HepG2 (cell line): ENCODE measurements around the gene PSMD12. TPM values are rescaled to one million over a fixed set of nuclear protein-coding genes. Genes with fewer than 3 reads are reported as not detected.

ENCODE experiments used
- ATAC-seq: fragments of 200-7000 bp; cut with Tn5 transposase; 3 replicates; pipeline ENCODE4 v1.9.1; 2020; ENCODE audit warnings: mild to moderate bottlenecking, moderate library complexity
- BruUV-seq: library from RNA; stranded (reverse); fragments of 400-500 nt; replicated peaks from 2 replicates; lab custom pipeline; 2021; lab: Mats Ljungman, UMichigan
- CTCF ChIA-PET: fragments of 300-600 bp; formaldehyde crosslinking; extraction: SDS; loops from one replicate; lab custom pipeline; 2021; ENCODE audit warnings: low total read pairs, inconsistent platforms, low intra/inter-chr PET ratio; lab: Yijun Ruan, JAX
- POLR2A ChIA-PET: fragments of 350-600 bp; sonication (Branson Sonifier 250); formaldehyde crosslinking; loops from one replicate; lab custom pipeline; 2020; ENCODE audit warnings: antibody characterized with exemption, inconsistent platforms; lab: Yijun Ruan, JAX
- DNase-seq: peaks from one replicate; pipeline ENCODE4 v3.0.0-alpha.2; 2015; ENCODE audit warnings: low spot score
- FAIRE-seq: peaks from 3 replicates; lab custom pipeline; 2011; peaks lifted over from hg19 to GRCh38; lab: Jason Lieb, UNC
- H2AFZ ChIP-seq: one replicate; pipeline ENCODE4 v1.6.1; 2011; ENCODE audit warnings: low read length, inconsistent platforms
- H3K27ac ChIP-seq: fragments of 300-600 bp; 3 replicates; pipeline ENCODE4 v1.8.0; 2011; ENCODE audit warnings: mixed run types, mild to moderate bottlenecking, mixed read lengths, low read length, inconsistent platforms; ENCODE audit not compliant: insufficient read depth; ENCODE audit errors: extremely low read length
- H3K27me3 ChIP-seq, 2 experiments: fragments of 200-600 bp in 1 of 2; 2 replicates in 1 of 2; 3 replicates in 1 of 2; pipeline versions ENCODE4 v1.6.0 to v1.8.0; 2011; ENCODE audit warnings: low read length in 2 of 2, mild to moderate bottlenecking in 2 of 2, moderate library complexity in 2 of 2, inconsistent platforms in 1 of 2; ENCODE audit not compliant: insufficient read depth in 2 of 2, control insufficient read depth in 1 of 2
- H3K36me3 ChIP-seq, 2 experiments: fragments of 200-600 bp in 1 of 2; replicated peaks in 1 of 2; 2 replicates in 1 of 2; 3 replicates in 1 of 2; pipeline versions ENCODE4 v1.5.1 to v1.8.0; 2011; ENCODE audit warnings: low read length in 2 of 2, inconsistent platforms in 1 of 2; ENCODE audit not compliant: insufficient read depth in 2 of 2, control insufficient read depth in 1 of 2
- H3K4me1 ChIP-seq: 2 replicates; pipeline ENCODE4 v1.5.1; 2012; ENCODE audit warnings: low read length, inconsistent platforms; ENCODE audit not compliant: insufficient read depth
- H3K4me2 ChIP-seq: 2 replicates; pipeline ENCODE4 v1.6.0; 2011; ENCODE audit warnings: low read depth, low read length, inconsistent platforms
- H3K4me3 ChIP-seq, 3 experiments: fragments of 200-600 bp in 1 of 3; sonication (generic), shearing (Covaris generic) in 1 of 3; replicated peaks in 1 of 3; 2 replicates each; pipeline ENCODE4 v1.5.1; 2011 to 2016; ENCODE audit warnings: low read length in 3 of 3, inconsistent platforms in 2 of 3, low read depth in 2 of 3, mild to moderate bottlenecking in 2 of 3, control low read depth in 1 of 3, mixed read lengths in 1 of 3; ENCODE audit not compliant: insufficient read depth in 1 of 3
- H3K79me2 ChIP-seq: one replicate; pipeline ENCODE4 v1.6.1; 2011; ENCODE audit warnings: low read length, inconsistent platforms; ENCODE audit not compliant: insufficient read depth
- H3K9ac ChIP-seq: 2 replicates; pipeline ENCODE4 v1.6.0; 2011; ENCODE audit warnings: mild to moderate bottlenecking, low read depth, low read length, inconsistent platforms; ENCODE audit not compliant: insufficient read depth
- H3K9me3 ChIP-seq: 2 replicates; pipeline ENCODE4 v1.5.1; 2012; ENCODE audit warnings: mild to moderate bottlenecking, low read length
- H4K20me1 ChIP-seq: 2 replicates; pipeline ENCODE4 v1.6.0; 2011; ENCODE audit warnings: inconsistent platforms, mild to moderate bottlenecking, low read length, moderate library complexity; ENCODE audit not compliant: insufficient read depth
- DNMT3B ChIP-seq: conservative IDR thresholded peaks from 2 replicates; pipeline ENCODE4 v1.6.1; 2016; ENCODE audit warnings: missing biosample characterization, control low read depth
- IKZF4 ChIP-seq: sonication (generic); formaldehyde crosslinking; IDR thresholded peaks from 2 replicates; pipeline ENCODE4 v1.5.1; 2020; ENCODE audit warnings: borderline replicate concordance, mild to moderate bottlenecking, low read depth, missing genetic modification reagents; ENCODE audit errors: not compliant biosample characterization
- NONO ChIP-seq, 2 experiments: fragments of 450-650 bp in 1 of 2; sonication (generic) in 1 of 2; formaldehyde crosslinking in 1 of 2; IDR thresholded peaks in 1 of 2; conservative IDR thresholded peaks in 1 of 2; 2 replicates each; pipeline versions ENCODE4 v1.6.1 to v1.8.0; 2017 to 2022; ENCODE audit warnings: mild to moderate bottlenecking in 1 of 2, missing genetic modification reagents in 1 of 2, moderate library complexity in 1 of 2
- SMYD3 ChIP-seq: sonication (generic); formaldehyde crosslinking; IDR thresholded peaks from 2 replicates; pipeline ENCODE4 v1.8.1; 2023; ENCODE audit warnings: mild to moderate bottlenecking, missing genetic modification reagents
- SPEN ChIP-seq: sonication (generic); formaldehyde crosslinking; IDR thresholded peaks from 2 replicates; pipeline ENCODE4 v1.5.1; 2020; ENCODE audit warnings: low read depth, mild to moderate bottlenecking, missing genetic modification reagents
- ZBTB14 ChIP-seq: sonication (generic); formaldehyde crosslinking; IDR thresholded peaks from 2 replicates; pipeline ENCODE4 v1.4.0; 2020; ENCODE audit warnings: missing genetic modification reagents
- ZNF10 ChIP-seq: sonication (generic); formaldehyde crosslinking; IDR thresholded peaks from 2 replicates; pipeline ENCODE4 v1.4.0; 2020; ENCODE audit warnings: mild to moderate bottlenecking, low read depth, missing genetic modification reagents, borderline replicate concordance
- ZNF124 ChIP-seq: sonication (generic); formaldehyde crosslinking; IDR thresholded peaks from 2 replicates; pipeline ENCODE4 v1.4.0; 2020; ENCODE audit warnings: missing genetic modification reagents
- ZNF510 ChIP-seq: sonication (generic); formaldehyde crosslinking; IDR thresholded peaks from 2 replicates; pipeline ENCODE4 v1.4.0; 2020; ENCODE audit warnings: low read depth, mild to moderate bottlenecking, missing genetic modification reagents
- ZNF768 ChIP-seq: sonication (generic); formaldehyde crosslinking; IDR thresholded peaks from 2 replicates; pipeline ENCODE4 v1.4.0; 2020; ENCODE audit warnings: missing genetic modification reagents
- WGBS: methylation state at CpG from one replicate; pipeline ENCODE4 v1.1.6; 2017; ENCODE audit warnings: low lambda C conversion rate; 5-methylcytosine and 5-hydroxymethylcytosine counted together
- in situ Hi-C: cut with HindIII; loops from 2 replicates; pipeline ENCODE4 v1.10.0; 2017; ENCODE audit warnings: low pct_unique_long_range_greater_than_20kb; ENCODE audit not compliant: extremely low pct_ligation_motif_present
- intact Hi-C: fragments of 100-400 bp; cut with micrococcal nuclease; formaldehyde crosslinking; loops from one replicate; pipeline ENCODE4 v1.10.0; 2022; ENCODE audit not compliant: unreplicated experiment
- polyA plus RNA-seq, 8 experiments: library from polyadenylated mRNA; depleted of rRNA in 3 of 8; stranded (reverse) in 7 of 8; unstranded in 1 of 8; fragments of >200 nt; fragmentation: Illumina TruSeq in 4 of 8; extraction: Trizol in 4 of 8; gene quantifications; 2 replicates each; pipeline versions ENCODE4 v1.2.1 to v1.2.3, GENCODE V29; 2011 to 2016; ENCODE audit warnings: low read depth in 4 of 8, missing spikeins in 1 of 8, mixed read lengths in 1 of 8; ENCODE audit not compliant: insufficient read depth in 1 of 8
- total RNA-seq, 5 experiments: library from RNA; depleted of rRNA; stranded (reverse); fragments of >200 nt; fragmentation: Illumina TruSeq; extraction: Trizol; gene quantifications; 2 replicates each; pipeline ENCODE4 v1.2.3, GENCODE V29; 2016; ENCODE audit warnings: low read depth in 1 of 5
- TF ChIP-seq, protein P1 (sequence below): sonication (generic); formaldehyde crosslinking; conservative IDR thresholded peaks from 2 replicates; pipeline ENCODE4 v1.4.0; 2020; ENCODE audit warnings: mild to moderate bottlenecking, missing genetic modification reagents, moderate library complexity
- TF ChIP-seq, protein P2 (sequence below): sonication (generic); formaldehyde crosslinking; IDR thresholded peaks from 2 replicates; pipeline ENCODE4 v1.4.0; 2020; ENCODE audit warnings: missing genetic modification reagents

The PSMD12 gene
- total and polyA plus RNA-seq, 2 of the 13 experiments (the other 11 are each of a cell fraction or from before 2014, with no cell fraction given): 27.4 to 71.7 TPM

GRCh38 chr17:67403483-67403882 is 37.1 kb upstream of the PSMD12 start:
- ATAC-seq (no peak), FAIRE-seq (no peak), DNase-seq (no peak)
- ChIA-PET POLR2A (no interaction called here), CTCF (no interaction called here)
- Histone ChIP-seq H3K4me3 (no peak overlapping the region), H3K27me3 (no peaks in the 10 kb centered on the region), H3K79me2 (no peaks in the 10 kb centered on the region), H3K9ac (no peak overlapping the region), H2AFZ (no peak overlapping the region), H3K4me1 (peaks cover 20% of the 10 kb centered on the region), H3K36me3 (no peaks in the 10 kb centered on the region), H4K20me1 (no peaks in the 10 kb centered on the region), H3K27ac (no peak overlapping the region), H3K4me2 (no peak overlapping the region), H3K9me3 (no peaks in the 10 kb centered on the region)
- in situ Hi-C loops: no loop called here
- intact Hi-C loops: no loop called here
- BruUV-seq: no TSS peak
- WGBS: 63% methylated on average over 6 of the region's 6 CpGs
- TF ChIP-seq ZNF768 (CRISPR knock-in tag) (no peak), IKZF4 (CRISPR knock-in tag) (no peak), ZNF124 (CRISPR knock-in tag) (no peak), SPEN (CRISPR knock-in tag) (no peak), ZNF10 (CRISPR knock-in tag) (no peak), ZNF510 (CRISPR knock-in tag) (no peak), NONO (IDR thresholded peaks at IDR 0.05) (no peak), NONO (CRISPR knock-in tag; conservative IDR thresholded peaks at IDR 0.05) (no peak), DNMT3B (CRISPR knock-in tag) (no peak), SMYD3 (CRISPR knock-in tag) (no peak), ZBTB14 (no peak)
- TF ChIP-seq, protein P1, sequence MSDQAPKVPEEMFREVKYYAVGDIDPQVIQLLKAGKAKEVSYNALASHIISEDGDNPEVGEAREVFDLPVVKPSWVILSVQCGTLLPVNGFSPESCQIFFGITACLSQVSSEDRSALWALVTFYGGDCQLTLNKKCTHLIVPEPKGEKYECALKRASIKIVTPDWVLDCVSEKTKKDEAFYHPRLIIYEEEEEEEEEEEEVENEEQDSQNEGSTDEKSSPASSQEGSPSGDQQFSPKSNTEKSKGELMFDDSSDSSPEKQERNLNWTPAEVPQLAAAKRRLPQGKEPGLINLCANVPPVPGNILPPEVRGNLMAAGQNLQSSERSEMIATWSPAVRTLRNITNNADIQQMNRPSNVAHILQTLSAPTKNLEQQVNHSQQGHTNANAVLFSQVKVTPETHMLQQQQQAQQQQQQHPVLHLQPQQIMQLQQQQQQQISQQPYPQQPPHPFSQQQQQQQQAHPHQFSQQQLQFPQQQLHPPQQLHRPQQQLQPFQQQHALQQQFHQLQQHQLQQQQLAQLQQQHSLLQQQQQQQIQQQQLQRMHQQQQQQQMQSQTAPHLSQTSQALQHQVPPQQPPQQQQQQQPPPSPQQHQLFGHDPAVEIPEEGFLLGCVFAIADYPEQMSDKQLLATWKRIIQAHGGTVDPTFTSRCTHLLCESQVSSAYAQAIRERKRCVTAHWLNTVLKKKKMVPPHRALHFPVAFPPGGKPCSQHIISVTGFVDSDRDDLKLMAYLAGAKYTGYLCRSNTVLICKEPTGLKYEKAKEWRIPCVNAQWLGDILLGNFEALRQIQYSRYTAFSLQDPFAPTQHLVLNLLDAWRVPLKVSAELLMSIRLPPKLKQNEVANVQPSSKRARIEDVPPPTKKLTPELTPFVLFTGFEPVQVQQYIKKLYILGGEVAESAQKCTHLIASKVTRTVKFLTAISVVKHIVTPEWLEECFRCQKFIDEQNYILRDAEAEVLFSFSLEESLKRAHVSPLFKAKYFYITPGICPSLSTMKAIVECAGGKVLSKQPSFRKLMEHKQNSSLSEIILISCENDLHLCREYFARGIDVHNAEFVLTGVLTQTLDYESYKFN: no peak
- TF ChIP-seq, protein P2, sequence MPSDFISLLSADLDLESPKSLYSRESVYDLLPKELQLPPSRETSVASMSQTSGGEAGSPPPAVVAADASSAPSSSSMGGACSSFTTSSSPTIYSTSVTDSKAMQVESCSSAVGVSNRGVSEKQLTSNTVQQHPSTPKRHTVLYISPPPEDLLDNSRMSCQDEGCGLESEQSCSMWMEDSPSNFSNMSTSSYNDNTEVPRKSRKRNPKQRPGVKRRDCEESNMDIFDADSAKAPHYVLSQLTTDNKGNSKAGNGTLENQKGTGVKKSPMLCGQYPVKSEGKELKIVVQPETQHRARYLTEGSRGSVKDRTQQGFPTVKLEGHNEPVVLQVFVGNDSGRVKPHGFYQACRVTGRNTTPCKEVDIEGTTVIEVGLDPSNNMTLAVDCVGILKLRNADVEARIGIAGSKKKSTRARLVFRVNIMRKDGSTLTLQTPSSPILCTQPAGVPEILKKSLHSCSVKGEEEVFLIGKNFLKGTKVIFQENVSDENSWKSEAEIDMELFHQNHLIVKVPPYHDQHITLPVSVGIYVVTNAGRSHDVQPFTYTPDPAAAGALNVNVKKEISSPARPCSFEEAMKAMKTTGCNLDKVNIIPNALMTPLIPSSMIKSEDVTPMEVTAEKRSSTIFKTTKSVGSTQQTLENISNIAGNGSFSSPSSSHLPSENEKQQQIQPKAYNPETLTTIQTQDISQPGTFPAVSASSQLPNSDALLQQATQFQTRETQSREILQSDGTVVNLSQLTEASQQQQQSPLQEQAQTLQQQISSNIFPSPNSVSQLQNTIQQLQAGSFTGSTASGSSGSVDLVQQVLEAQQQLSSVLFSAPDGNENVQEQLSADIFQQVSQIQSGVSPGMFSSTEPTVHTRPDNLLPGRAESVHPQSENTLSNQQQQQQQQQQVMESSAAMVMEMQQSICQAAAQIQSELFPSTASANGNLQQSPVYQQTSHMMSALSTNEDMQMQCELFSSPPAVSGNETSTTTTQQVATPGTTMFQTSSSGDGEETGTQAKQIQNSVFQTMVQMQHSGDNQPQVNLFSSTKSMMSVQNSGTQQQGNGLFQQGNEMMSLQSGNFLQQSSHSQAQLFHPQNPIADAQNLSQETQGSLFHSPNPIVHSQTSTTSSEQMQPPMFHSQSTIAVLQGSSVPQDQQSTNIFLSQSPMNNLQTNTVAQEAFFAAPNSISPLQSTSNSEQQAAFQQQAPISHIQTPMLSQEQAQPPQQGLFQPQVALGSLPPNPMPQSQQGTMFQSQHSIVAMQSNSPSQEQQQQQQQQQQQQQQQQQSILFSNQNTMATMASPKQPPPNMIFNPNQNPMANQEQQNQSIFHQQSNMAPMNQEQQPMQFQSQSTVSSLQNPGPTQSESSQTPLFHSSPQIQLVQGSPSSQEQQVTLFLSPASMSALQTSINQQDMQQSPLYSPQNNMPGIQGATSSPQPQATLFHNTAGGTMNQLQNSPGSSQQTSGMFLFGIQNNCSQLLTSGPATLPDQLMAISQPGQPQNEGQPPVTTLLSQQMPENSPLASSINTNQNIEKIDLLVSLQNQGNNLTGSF: no peak
